GM23338 (cell line): ENCODE results near the gene MEGF11. TPM values are rescaled to one million over a fixed set of nuclear protein-coding genes. Genes with fewer than 3 reads are reported as not detected.

Experiments
- ATAC-seq: fragments of 200-7000 bp; cut with Tn5 transposase; 3 replicates; pipeline ENCODE4 v1.9.1; 2020
- DNase-seq: peaks from one replicate; pipeline ENCODE4 v3.0.0-alpha.2; 2015; ENCODE audit warnings: low spot score
- H2AFZ ChIP-seq: fragments of 200-600 bp; sonication (generic); 2 replicates; pipeline ENCODE4 v1.8.0; 2016; ENCODE audit warnings: antibody characterized with exemption, mild to moderate bottlenecking, moderate library complexity
- H3F3A ChIP-seq: fragments of 200-600 bp; sonication (generic); replicated peaks from 2 replicates; pipeline ENCODE4 v1.8.0; 2017; ENCODE audit warnings: antibody characterized with exemption, mixed run types, low read depth
- H3K27ac ChIP-seq: fragments of 200-600 bp; sonication (generic); 2 replicates; pipeline ENCODE4 v1.6.1; 2016; ENCODE audit warnings: low read depth
- H3K27me3 ChIP-seq: fragments of 200-600 bp; sonication (generic); 2 replicates; pipeline ENCODE4 v1.8.0; 2016; ENCODE audit warnings: mild to moderate bottlenecking, mixed run types, moderate library complexity; ENCODE audit not compliant: insufficient read depth
- H3K36me3 ChIP-seq: fragments of 200-600 bp; sonication (generic); 2 replicates; pipeline ENCODE4 v1.8.0; 2016; ENCODE audit warnings: mild to moderate bottlenecking; ENCODE audit not compliant: insufficient read depth
- H3K4me1 ChIP-seq: fragments of 200-600 bp; sonication (generic); 2 replicates; pipeline ENCODE4 v1.8.0; 2016; ENCODE audit warnings: mild to moderate bottlenecking, moderate library complexity; ENCODE audit not compliant: insufficient read depth
- H3K4me2 ChIP-seq: fragments of 200-600 bp; sonication (generic); 2 replicates; pipeline ENCODE4 v1.7.1; 2017; ENCODE audit warnings: mixed run types
- H3K4me3 ChIP-seq: fragments of 200-600 bp; sonication (generic); 2 replicates; pipeline ENCODE4 v1.6.1; 2016; ENCODE audit warnings: mixed run types
- H3K79me2 ChIP-seq: fragments of 200-600 bp; sonication (generic); replicated peaks from 2 replicates; pipeline ENCODE4 v1.8.0; 2017; ENCODE audit warnings: mild to moderate bottlenecking; ENCODE audit not compliant: insufficient read depth
- H3K9me2 ChIP-seq: fragments of 200-600 bp; sonication (generic); 2 replicates; pipeline ENCODE4 v1.8.0; 2017; ENCODE audit not compliant: insufficient read depth
- H4K20me1 ChIP-seq: fragments of 200-600 bp; sonication (generic); replicated peaks from 2 replicates; pipeline ENCODE4 v1.8.0; 2017; ENCODE audit warnings: mild to moderate bottlenecking; ENCODE audit not compliant: insufficient read depth
- H3K27ac Mint-ChIP-seq: 2 replicates; pipeline ENCODE4 v1.8.0; 2020; ENCODE audit warnings: inconsistent platforms, mild to moderate bottlenecking, moderate library complexity, mixed read lengths
- H3K27me3 Mint-ChIP-seq: 3 replicates; pipeline ENCODE4 v1.8.0; 2022; ENCODE audit warnings: low read depth, mild to moderate bottlenecking, moderate library complexity, mixed read lengths, inconsistent platforms; ENCODE audit not compliant: insufficient read depth, poor library complexity
- H3K36me3 Mint-ChIP-seq: 3 replicates; pipeline ENCODE4 v1.8.0; 2021; ENCODE audit warnings: low read depth, mild to moderate bottlenecking, inconsistent platforms, moderate library complexity, mixed read lengths
- H3K4me1 Mint-ChIP-seq: 3 replicates; pipeline ENCODE4 v1.8.0; 2020; ENCODE audit warnings: mild to moderate bottlenecking, inconsistent platforms, mixed read lengths
- H3K4me3 Mint-ChIP-seq: 3 replicates; pipeline ENCODE4 v1.8.0; 2021; ENCODE audit warnings: moderate library complexity, mild to moderate bottlenecking, inconsistent platforms, mixed read lengths
- H3K9me3 Mint-ChIP-seq: 3 replicates; pipeline ENCODE4 v1.8.0; 2020; ENCODE audit warnings: moderate library complexity, mild to moderate bottlenecking, inconsistent platforms, mixed read lengths
- CREB1 ChIP-seq: fragments of 250-450 bp; sonication (Bioruptor Pico); IDR thresholded peaks from 2 replicates; pipeline ENCODE4 v1.5.0; 2020; ENCODE audit warnings: low read depth, mild to moderate bottlenecking, moderate library complexity
- EZH2 ChIP-seq: fragments of 200-600 bp; sonication (generic); IDR thresholded peaks from one replicate; pipeline ENCODE4 v1.8.0; 2017; ENCODE audit warnings: antibody characterized with exemption, mild to moderate bottlenecking, low read depth; ENCODE audit not compliant: unreplicated experiment
- EZH2phosphoT487 ChIP-seq: fragments of 200-600 bp; sonication (generic); IDR thresholded peaks from one replicate; pipeline ENCODE4 v1.8.1; 2018; ENCODE audit warnings: antibody characterized with exemption; ENCODE audit not compliant: unreplicated experiment
- JUNB ChIP-seq: IDR thresholded peaks from one replicate; pipeline ENCODE4 v1.6.1; 2016; ENCODE audit warnings: antibody characterized with exemption; ENCODE audit not compliant: unreplicated experiment
- NANOG ChIP-seq: IDR thresholded peaks from 2 replicates; pipeline ENCODE4 v1.6.1; 2016; ENCODE audit warnings: antibody characterized with exemption, borderline replicate concordance
- POLR2AphosphoS5 ChIP-seq: IDR thresholded peaks from 2 replicates; pipeline ENCODE4 v1.6.1; 2016; ENCODE audit warnings: antibody characterized with exemption, low read depth
- STAT1 ChIP-seq: IDR thresholded peaks from one replicate; pipeline ENCODE4 v1.6.1; 2016; ENCODE audit warnings: antibody characterized with exemption; ENCODE audit not compliant: unreplicated experiment
- ZNF114 ChIP-seq: fragments of 250-450 bp; sonication (Bioruptor Pico); IDR thresholded peaks from 2 replicates; pipeline ENCODE4 v1.5.0; 2020; ENCODE audit warnings: mild to moderate bottlenecking, moderate library complexity
- ZNF331 ChIP-seq: fragments of 250-450 bp; sonication (Bioruptor Pico); IDR thresholded peaks from 2 replicates; pipeline ENCODE4 v1.5.0; 2020; ENCODE audit warnings: low read depth, mild to moderate bottlenecking, moderate library complexity
- polyA plus RNA-seq: library from polyadenylated mRNA; unstranded; fragments of >200 nt; fragmentation: Nextera tagmentation; extraction: Ambion mirVana; gene quantifications from 2 replicates; pipeline ENCODE4 v1.2.1, GENCODE V29; 2016
- total RNA-seq: library from RNA; depleted of rRNA; stranded (reverse); fragments of >200 nt; shearing (Covaris generic); gene quantifications from 2 replicates; pipeline ENCODE4 v1.2.3, GENCODE V29; 2014
- TF ChIP-seq, protein P1 (sequence below): IDR thresholded peaks from one replicate; pipeline ENCODE4 v1.6.1; 2018; ENCODE audit warnings: antibody characterized with exemption; ENCODE audit not compliant: unreplicated experiment
- TF ChIP-seq, protein P2 (sequence below), 2 experiments: fragments of 200-600 bp in 1 of 2; sonication (generic) in 1 of 2; conservative IDR thresholded peaks; 2 replicates each; pipeline versions ENCODE4 v1.5.1 to v1.6.1; 2016 to 2017; ENCODE audit warnings: antibody characterized with exemption in 2 of 2, low read depth in 2 of 2, mild to moderate bottlenecking in 2 of 2, moderate library complexity in 1 of 2
- TF ChIP-seq, protein P3 (sequence below): IDR thresholded peaks from 2 replicates; pipeline ENCODE4 v1.6.1; 2016; ENCODE audit warnings: antibody characterized with exemption
- TF ChIP-seq, protein P4 (sequence below): fragments of 250-450 bp; sonication (Bioruptor Pico); IDR thresholded peaks from 2 replicates; pipeline ENCODE4 v1.5.0; 2020; ENCODE audit warnings: mild to moderate bottlenecking, moderate library complexity

Gene MEGF11
- total and polyA plus RNA-seq, 2 experiments from 2014 or later, result 1.3 to 1.9 TPM

DNA sequence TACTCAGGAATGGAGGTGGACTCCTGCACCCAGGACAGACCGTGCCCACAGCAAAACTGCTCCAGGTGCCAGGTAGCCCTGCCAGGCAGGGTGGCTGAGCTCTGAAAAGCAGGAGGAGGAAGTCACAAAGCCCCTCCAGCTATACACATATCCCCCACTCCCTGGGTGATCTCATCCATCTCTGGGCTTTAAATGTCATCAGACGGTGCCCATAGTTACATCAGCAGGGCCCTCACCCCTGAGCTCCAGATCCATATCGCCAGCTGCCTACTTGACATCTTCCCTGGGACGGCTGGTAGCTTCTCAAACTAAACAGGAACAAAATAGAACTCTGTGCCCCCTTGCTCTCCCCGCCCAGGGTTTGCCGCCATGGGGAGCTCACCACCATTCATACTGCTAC, 87.7 kb downstream of the MEGF11 start:
- Histone ChIP-seq H3K4me1 (no peaks in the 10 kb centered on the region), H2AFZ (no peak overlapping the region), H3K27me3 (no peaks in the 10 kb centered on the region), H3K36me3 (no peaks in the 10 kb centered on the region), H3K4me2 (no peak overlapping the region), H3K4me3 (no peak overlapping the region), H3F3A (no peaks in the 10 kb centered on the region), H4K20me1 (no peaks in the 10 kb centered on the region), H3K27ac (no peak overlapping the region), H3K79me2 (no peaks in the 10 kb centered on the region), H3K9me2 (peaks cover 4% of the 10 kb centered on the region; the same call in 1 of the 2 replicates)
- TF ChIP-seq, protein P1, sequence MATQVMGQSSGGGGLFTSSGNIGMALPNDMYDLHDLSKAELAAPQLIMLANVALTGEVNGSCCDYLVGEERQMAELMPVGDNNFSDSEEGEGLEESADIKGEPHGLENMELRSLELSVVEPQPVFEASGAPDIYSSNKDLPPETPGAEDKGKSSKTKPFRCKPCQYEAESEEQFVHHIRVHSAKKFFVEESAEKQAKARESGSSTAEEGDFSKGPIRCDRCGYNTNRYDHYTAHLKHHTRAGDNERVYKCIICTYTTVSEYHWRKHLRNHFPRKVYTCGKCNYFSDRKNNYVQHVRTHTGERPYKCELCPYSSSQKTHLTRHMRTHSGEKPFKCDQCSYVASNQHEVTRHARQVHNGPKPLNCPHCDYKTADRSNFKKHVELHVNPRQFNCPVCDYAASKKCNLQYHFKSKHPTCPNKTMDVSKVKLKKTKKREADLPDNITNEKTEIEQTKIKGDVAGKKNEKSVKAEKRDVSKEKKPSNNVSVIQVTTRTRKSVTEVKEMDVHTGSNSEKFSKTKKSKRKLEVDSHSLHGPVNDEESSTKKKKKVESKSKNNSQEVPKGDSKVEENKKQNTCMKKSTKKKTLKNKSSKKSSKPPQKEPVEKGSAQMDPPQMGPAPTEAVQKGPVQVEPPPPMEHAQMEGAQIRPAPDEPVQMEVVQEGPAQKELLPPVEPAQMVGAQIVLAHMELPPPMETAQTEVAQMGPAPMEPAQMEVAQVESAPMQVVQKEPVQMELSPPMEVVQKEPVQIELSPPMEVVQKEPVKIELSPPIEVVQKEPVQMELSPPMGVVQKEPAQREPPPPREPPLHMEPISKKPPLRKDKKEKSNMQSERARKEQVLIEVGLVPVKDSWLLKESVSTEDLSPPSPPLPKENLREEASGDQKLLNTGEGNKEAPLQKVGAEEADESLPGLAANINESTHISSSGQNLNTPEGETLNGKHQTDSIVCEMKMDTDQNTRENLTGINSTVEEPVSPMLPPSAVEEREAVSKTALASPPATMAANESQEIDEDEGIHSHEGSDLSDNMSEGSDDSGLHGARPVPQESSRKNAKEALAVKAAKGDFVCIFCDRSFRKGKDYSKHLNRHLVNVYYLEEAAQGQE, result no peak
- TF ChIP-seq EZH2 (no peak), STAT1 (no peak), CREB1 (no peak), JUNB (no peak), EZH2phosphoT487 (no peak), ZNF331 (CRISPR knock-in tag) (no peak), POLR2AphosphoS5 (no peak), NANOG (no peak), ZNF114 (CRISPR knock-in tag) (no peak)
- TF ChIP-seq, protein P2, sequence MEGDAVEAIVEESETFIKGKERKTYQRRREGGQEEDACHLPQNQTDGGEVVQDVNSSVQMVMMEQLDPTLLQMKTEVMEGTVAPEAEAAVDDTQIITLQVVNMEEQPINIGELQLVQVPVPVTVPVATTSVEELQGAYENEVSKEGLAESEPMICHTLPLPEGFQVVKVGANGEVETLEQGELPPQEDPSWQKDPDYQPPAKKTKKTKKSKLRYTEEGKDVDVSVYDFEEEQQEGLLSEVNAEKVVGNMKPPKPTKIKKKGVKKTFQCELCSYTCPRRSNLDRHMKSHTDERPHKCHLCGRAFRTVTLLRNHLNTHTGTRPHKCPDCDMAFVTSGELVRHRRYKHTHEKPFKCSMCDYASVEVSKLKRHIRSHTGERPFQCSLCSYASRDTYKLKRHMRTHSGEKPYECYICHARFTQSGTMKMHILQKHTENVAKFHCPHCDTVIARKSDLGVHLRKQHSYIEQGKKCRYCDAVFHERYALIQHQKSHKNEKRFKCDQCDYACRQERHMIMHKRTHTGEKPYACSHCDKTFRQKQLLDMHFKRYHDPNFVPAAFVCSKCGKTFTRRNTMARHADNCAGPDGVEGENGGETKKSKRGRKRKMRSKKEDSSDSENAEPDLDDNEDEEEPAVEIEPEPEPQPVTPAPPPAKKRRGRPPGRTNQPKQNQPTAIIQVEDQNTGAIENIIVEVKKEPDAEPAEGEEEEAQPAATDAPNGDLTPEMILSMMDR (conservative IDR thresholded peaks at IDR 0.05; ENCODE audit: low read depth in 2 of 2), result no peak
- TF ChIP-seq, protein P3, sequence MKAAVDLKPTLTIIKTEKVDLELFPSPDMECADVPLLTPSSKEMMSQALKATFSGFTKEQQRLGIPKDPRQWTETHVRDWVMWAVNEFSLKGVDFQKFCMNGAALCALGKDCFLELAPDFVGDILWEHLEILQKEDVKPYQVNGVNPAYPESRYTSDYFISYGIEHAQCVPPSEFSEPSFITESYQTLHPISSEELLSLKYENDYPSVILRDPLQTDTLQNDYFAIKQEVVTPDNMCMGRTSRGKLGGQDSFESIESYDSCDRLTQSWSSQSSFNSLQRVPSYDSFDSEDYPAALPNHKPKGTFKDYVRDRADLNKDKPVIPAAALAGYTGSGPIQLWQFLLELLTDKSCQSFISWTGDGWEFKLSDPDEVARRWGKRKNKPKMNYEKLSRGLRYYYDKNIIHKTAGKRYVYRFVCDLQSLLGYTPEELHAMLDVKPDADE, result no peak
- TF ChIP-seq, protein P4, sequence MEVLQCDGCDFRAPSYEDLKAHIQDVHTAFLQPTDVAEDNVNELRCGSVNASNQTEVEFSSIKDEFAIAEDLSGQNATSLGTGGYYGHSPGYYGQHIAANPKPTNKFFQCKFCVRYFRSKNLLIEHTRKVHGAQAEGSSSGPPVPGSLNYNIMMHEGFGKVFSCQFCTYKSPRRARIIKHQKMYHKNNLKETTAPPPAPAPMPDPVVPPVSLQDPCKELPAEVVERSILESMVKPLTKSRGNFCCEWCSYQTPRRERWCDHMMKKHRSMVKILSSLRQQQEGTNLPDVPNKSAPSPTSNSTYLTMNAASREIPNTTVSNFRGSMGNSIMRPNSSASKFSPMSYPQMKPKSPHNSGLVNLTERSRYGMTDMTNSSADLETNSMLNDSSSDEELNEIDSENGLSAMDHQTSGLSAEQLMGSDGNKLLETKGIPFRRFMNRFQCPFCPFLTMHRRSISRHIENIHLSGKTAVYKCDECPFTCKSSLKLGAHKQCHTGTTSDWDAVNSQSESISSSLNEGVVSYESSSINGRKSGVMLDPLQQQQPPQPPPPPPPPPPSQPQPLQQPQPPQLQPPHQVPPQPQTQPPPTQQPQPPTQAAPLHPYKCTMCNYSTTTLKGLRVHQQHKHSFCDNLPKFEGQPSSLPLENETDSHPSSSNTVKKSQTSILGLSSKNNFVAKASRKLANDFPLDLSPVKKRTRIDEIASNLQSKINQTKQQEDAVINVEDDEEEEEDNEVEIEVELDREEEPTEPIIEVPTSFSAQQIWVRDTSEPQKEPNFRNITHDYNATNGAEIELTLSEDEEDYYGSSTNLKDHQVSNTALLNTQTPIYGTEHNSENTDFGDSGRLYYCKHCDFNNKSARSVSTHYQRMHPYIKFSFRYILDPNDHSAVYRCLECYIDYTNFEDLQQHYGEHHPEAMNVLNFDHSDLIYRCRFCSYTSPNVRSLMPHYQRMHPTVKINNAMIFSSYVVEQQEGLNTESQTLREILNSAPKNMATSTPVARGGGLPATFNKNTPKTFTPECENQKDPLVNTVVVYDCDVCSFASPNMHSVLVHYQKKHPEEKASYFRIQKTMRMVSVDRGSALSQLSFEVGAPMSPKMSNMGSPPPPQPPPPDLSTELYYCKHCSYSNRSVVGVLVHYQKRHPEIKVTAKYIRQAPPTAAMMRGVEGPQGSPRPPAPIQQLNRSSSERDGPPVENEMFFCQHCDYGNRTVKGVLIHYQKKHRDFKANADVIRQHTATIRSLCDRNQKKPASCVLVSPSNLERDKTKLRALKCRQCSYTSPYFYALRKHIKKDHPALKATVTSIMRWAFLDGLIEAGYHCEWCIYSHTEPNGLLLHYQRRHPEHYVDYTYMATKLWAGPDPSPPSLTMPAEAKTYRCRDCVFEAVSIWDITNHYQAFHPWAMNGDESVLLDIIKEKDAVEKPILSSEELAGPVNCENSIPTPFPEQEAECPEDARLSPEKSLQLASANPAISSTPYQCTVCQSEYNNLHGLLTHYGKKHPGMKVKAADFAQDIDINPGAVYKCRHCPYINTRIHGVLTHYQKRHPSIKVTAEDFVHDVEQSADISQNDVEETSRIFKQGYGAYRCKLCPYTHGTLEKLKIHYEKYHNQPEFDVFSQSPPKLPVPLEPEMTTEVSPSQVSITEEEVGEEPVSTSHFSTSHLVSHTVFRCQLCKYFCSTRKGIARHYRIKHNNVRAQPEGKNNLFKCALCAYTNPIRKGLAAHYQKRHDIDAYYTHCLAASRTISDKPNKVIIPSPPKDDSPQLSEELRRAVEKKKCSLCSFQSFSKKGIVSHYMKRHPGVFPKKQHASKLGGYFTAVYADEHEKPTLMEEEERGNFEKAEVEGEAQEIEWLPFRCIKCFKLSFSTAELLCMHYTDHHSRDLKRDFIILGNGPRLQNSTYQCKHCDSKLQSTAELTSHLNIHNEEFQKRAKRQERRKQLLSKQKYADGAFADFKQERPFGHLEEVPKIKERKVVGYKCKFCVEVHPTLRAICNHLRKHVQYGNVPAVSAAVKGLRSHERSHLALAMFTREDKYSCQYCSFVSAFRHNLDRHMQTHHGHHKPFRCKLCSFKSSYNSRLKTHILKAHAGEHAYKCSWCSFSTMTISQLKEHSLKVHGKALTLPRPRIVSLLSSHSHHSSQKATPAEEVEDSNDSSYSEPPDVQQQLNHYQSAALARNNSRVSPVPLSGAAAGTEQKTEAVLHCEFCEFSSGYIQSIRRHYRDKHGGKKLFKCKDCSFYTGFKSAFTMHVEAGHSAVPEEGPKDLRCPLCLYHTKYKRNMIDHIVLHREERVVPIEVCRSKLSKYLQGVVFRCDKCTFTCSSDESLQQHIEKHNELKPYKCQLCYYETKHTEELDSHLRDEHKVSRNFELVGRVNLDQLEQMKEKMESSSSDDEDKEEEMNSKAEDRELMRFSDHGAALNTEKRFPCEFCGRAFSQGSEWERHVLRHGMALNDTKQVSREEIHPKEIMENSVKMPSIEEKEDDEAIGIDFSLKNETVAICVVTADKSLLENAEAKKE, result no peak
- DNase-seq, result no peak
- Mint-ChIP-seq H3K9me3 (no peaks in the 10 kb centered on the region), H3K4me3 (no peak overlapping the region), H3K36me3 (no peaks in the 10 kb centered on the region), H3K27ac (no peak overlapping the region), H3K4me1 (peaks cover 9% of the 10 kb centered on the region), H3K27me3 (peaks cover 12% of the 10 kb centered on the region)
- no peak for ATAC-seq
